ENCODE results near the gene ZC3H18.

Gene ZC3H18

DNA sequence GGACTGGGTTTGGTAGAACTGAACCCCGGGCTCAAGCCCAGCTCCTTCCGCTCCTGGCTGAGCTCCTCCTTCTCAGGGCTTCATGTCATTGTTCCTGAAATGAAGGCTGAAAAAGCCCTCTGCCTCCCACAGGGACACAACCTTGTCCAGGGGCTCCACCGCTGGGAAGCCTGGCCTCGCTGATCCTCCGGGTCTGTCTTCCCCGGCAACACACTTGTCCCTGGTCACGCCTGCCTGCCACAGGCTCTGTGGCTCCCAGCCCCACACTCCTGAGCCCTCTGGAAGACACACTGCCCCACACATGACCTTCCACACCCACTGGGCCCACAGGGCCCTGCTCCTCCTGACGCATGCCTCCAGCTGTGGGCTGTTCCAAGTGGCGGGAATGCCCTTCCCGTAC lies 18.0 kb upstream of the ZC3H18 start:
- no peak for DNase-seq

DNA sequence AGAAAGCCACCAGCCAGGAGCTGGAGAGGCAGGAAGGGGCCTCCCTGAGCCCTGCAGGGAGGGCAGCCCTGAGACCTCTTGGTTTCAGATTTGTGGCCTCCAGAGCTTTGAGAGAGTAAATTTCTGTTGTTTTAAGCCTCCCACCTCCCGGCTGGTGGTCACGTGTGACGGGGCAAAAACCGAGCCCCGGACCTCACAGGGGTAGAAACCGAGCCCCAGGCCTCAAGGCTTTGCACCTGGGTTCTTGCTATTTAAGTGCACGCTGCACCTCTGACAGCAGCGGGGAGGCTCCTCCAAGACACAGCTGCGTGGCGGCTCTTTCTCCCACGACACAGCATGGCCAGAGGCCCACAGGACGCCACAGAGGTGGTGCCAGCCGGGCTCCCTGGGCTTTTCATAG lies 17.4 kb upstream of the ZC3H18 start:
- no peak for DNase-seq

DNA sequence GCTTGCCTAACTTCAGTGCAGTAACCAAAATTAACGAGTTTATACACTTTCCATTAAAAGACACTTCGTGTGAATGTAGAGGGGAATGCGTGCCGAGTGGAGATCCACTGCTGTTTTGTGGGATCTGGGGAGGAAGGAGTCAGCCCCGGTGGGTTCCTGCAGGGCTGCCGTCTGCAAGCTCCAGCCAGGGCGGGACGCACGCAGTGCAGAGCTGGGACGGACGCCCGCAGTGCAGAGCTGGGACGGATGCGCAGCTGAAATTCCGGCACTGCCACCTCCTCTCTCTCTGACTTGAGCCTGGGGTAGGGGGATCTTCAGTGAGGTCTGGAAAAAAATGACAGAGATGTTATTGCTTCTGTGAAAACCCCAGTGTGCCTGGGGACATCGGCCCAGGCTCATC lies 16.5 kb upstream of the ZC3H18 start:
- DNase-seq = no peak

DNA sequence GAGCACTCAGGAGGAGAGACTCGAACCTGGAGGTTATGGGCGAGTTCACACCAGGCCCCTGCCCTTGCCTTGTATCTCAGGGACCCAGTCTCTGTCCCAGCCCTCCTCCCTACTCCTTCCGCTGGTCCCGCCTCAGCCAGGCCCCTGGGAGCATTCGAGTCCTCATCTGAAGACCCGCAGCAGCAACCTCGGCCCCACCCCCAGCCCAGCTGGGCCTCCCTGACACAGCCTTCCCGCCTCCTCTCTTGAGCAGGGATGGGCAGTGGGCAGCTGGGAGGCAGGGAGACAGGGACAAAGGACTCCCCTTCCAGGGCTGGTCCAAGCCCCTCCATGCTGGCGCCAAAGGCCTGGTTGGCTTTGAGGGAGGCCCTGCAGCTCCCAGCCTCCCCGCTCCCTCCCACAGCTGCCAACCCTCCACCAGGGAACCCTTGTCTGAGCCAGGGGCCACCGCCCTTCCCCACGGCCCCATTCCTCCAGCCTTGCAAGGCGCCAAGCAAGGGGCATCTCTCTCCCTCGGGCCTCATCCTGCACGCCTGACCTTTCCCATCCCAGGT lies 15.4 kb upstream of the ZC3H18 start:
- no peak for DNase-seq

- no peak for DNase-seq
Observed at GRCh38 chr16:88556294-88556988, 13.8 kb upstream of the ZC3H18 start.

DNA sequence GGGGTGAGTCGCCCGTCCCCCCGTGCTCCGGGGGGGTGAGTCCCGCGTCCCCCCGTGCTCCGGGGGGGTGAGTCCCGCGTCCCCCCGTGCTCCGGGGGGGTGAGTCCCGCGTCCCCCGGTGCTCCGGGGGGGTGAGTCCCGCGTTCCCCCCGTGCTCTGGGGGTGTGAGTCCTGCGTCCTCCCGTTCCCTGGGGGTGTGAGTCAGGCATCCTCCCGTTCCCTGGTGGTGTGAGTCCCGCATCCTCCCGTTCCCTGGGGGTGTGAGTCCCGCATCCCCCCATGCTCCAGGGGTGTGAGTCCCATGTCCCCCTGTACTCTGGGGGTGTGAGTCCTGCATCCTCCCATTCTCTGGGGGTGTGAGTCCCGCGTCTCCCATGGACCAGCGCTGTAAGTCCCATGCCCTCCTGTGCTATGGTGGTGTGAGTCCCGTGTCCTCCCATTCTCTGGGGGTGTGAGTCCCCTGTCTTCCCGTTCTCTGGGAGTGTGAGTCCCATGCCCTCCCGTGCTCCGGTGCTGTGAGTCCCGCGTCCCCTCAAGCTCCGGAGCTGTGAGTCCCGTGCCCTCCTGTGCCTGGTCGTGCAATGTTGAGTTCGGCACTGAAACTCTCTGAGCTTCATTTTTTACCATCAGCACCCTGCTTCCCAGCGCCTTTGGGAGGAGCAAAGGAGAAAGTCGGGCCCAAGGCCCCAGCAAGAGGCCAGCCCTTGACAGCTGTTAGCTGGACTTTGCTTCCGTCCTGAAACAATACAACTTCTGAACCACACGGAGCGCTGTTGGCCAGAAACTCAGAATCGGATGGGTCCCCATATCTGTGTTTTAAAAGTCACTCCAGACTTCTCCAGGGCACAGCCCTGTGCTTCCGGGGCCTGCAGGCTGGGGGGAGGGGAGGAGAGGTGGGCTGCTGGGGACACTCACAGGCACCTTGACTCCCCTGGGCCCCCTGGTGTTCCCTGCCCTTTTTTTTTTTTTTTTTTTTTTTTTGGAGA lies 11.5 kb upstream of the ZC3H18 start:
- peak; percentile 37 for DNase-seq

GRCh38 chr16:88560714-88561484 lies 9.3 kb upstream of the ZC3H18 start:
- no peak for DNase-seq

- DNase-seq = peak; percentile 34
Observed at GRCh38 chr16:88561485-88562359, 8.5 kb upstream of the ZC3H18 start.

DNA sequence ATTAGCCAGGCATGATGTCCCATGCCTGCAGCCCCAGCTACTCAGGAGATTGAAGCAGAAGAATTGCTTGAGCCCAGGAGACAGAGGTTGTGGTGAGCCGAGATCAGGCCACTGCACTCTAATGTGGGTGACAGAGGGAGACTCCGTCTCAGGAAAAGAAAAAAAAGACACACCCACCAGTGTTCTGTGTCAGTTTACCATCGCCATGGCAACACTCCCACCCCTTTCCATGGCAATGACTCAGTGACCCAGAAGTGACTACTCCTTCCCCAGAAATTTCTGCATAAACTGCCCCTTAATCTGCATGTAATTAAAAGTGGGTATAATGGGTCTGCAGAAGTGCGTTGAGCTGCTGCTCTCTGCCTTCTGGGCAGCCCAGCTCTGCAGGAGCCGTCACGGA lies 4.0 kb upstream of the ZC3H18 start:
- no peak for DNase-seq

DNA sequence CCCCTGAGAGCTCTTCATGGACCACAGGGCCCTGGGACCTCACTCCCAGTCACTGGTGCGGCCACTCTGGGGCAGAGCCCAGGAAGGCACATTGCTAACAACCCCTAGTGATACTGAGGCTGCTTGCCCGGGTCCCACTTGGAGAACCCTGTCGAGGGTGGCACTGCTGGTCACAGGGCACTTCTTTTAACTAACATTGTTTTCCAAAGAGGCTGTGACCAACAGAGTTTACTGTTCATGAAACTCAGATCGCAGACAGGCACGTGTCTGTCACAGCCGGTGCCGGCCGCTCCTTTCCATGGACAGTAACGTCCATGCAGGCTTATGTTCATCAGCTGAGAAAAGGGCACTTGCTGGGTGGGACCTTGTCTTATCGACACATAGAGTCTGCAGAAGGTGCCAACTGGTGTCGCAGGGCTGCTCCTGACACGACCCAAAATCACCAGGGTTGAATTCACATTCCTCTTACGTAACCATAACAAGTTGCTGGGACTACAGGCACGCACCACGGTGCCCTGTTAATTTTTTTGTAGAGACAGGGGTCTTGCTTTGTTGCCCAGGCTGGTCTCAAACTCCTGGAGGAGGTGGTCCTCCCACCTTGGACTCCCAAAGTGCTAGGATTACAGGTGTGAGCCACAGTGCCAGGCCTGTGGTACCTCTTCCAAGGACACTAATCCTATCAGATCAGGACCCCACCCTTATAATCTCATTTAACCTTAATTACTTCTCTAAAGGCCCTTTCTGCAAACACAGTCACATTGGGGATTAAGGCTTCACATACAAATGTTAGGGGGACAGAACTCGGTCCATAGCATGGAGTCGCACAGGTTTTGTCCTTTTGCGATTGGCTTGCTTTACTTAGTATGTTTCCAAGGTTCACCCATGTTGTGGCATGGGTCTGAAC lies 1.2 kb upstream of the ZC3H18 start:
- no peak for DNase-seq

- DNase-seq = no peak
Observed at GRCh38 chr16:88569614-88569984, 604 bp upstream of the ZC3H18 start.

DNA sequence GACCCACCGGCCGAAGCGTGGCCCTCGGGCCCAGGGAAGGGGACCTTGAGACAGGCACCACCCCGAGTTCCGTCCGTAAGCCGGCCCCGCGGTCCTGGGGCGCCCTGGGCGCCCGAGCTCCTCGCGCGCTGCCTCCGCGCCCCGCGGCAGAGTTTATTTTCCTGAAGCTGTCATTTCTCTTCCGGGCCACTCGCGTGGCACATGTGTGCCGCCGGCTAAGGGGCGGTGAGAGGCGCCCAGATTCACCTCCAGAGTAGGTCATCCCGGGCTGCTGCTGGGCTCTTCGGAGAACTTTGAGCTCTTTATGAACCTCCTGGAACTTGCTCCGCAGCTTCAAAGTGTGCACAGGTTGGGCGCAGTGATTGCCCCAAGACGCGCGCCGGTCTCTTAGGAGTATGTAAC lies 489 bp downstream of the ZC3H18 start:
- DNase-seq = no peak

- no peak for DNase-seq
Observed at GRCh38 chr16:88575251-88575650, 5.0 kb downstream of the ZC3H18 start.

GRCh38 chr16:88576307-88576706 lies 6.1 kb downstream of the ZC3H18 start:
- DNase-seq = no peak

DNA sequence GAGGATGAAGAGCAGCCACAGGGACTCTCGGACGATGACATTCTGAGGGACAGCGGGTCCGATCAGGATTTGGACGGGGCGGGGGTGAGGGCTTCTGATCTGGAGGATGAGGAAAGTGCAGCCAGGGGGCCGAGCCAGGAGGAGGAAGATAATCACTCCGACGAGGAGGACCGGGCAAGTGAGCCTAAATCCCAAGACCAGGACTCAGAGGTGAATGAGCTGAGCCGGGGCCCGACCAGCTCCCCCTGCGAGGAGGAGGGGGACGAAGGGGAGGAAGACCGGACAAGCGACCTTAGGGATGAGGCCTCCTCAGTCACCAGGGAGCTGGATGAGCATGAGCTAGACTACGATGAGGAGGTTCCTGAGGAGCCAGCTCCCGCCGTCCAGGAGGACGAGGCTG lies 7.0 kb downstream of the ZC3H18 start:
- no peak for DNase-seq

DNA sequence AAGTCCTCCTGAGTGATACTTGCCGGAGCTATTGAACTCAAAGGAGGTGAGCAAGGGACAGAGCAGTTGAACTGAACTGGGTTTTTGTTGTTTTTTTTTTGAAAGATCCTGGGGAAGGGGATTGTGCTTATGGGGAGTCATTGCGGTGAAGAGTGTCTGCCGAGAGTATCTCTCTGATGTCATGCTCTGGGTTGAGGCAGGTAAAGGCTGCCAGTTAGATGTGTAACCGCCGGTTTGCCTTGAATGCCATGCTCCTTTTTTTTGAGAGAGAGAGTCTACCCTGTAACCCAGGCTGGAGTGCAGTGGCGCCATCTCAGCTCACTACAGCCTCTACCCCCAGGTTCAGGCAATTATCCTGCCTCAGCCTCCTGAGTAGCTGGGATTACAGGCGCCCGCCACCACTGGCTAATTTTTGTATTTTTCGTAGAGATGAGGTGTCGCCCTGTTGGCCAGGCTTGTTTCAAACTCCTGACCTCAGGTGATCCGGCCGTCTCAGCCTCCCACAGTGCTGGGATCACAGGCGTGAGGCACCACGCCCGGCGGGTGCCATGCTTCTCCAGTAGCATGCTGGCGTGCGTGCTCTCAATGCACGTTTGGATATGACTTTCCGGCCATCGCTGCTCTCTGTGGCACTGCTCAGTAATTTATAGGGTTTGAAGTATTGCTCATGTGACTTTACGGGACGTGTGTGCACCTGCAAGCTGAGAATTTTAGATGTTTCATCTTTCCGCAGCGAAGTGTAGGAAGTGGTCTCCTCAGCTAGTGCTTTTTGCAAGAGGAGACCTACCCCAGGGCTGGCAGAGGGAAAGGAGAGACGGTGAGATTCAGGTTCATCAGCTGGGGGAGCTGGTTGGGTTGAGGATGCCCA lies 8.5 kb downstream of the ZC3H18 start:
- no peak for DNase-seq

DNA sequence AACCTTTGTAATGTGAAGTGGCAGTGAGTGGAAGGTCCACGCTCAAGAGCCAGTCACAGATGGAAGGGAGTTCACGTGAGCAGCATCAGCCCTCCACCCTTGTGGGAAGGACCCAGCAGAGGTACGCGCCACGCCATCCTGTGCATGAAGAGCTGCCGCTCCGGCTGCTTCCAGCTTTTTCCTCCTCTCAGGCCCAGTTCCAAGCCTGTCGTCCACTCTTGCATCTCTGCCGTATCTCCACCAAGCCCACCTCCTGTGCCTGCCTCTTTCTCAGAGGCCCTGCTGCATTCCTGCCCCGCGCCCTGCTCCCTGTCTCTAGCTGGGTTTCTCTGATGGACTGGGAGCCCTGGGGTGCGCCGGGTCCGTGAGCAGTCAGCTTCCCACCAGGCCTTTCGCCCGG lies 10.2 kb downstream of the ZC3H18 start:
- DNase-seq = no peak

- DNase-seq = no peak
Observed at GRCh38 chr16:88581033-88581432, 10.8 kb downstream of the ZC3H18 start.

GRCh38 chr16:88582912-88583575 lies 12.8 kb downstream of the ZC3H18 start:
- no peak for DNase-seq
